ENCODE measurements around the gene ZBTB37. TPM values are rescaled to one million over a fixed set of nuclear protein-coding genes. Genes with fewer than 3 reads are reported as not detected.
"Not testable (repeated sequence)": the region's sequence is repeated elsewhere in the genome, so short reads cannot be mapped to it uniquely, and the experiment has no call there.

The ZBTB37 gene
- total and polyA plus RNA-seq, 5 experiments from 2014 or later = 1.9 to 28.8 (median 2.1) TPM

DNA sequence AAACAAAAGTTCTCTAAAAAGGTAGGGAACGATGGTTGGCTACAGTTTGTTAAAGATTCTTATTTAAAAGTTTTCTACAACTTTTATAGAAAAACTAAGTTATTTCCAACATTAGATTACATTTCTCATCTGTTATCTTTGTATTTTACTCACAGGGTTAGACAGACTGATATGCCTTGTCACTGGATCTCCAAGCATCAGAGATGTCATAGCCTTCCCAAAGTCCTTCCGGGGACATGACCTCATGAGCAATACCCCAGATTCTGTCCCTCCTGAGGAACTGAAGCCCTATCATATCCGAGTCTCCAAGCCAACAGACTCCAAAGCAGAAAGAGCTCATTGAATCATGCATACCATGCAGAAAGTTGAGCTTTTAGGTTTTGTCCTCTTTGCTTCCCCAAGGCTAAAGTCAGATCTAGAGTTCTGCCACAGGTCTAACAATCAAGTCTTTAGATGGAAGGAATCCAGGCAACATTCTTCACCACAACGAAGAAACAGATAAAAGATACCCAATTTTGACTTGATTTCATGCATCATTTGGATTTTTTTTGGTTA lies 10.7 kb upstream of the ZBTB37 start:
- Mint-ChIP-seq H3K27me3 (no peaks in the 10 kb centered on the region), H3K9me3 (no peaks in the 10 kb centered on the region), H3K4me3 (no peak overlapping the region), H3K36me3 (peaks cover 5 to 76% (median 15%) of the 10 kb centered on the region in 3 donors), H3K27ac (peak overlapping the region in 4 of 10 donors; percentile 31 to 71 (median 49)), H3K4me1 (peaks cover 0 to 6% (median 2%) of the 10 kb centered on the region in 4 donors)
- no peak for DNase-seq
- ATAC-seq = no peak
- POLR2A ChIA-PET = interaction anchor here (1.1 kb wide), 1 partner anchor 10 kb away, joined by 4 read pairs; the partner anchor contains the start of gene GAS5

DNA sequence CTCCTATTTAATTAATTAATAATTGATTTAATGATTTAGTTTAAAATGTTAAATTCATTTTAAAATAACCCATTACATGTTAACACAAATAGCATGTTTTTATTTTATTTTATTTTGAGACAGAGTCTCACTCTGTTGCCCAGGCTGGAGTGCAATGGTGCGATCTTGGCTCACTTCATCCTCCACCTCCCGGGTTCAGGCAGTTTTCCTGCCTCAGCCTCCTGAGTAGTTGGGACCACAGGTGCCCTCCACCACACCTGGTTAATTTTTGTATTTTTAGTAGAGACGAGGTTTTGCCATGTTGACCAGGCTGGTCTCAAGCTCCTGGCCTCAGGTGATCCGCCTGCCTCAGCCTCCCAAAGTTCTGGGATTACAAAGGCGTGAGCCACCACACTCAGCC lies 8.6 kb upstream of the ZBTB37 start:
- peak overlapping the region in 1 of 10 donors; percentile 53 for H3K27ac Mint-ChIP-seq
- POLR2A ChIA-PET = interaction anchor here (1.0 kb wide), 1 partner anchor 9 kb away, joined by 3 read pairs; the partner anchor contains the start of gene ZBTB37
- H3K9me3 Mint-ChIP-seq, H3K4me3 Mint-ChIP-seq, DNase-seq, ATAC-seq, H3K27me3 Mint-ChIP-seq: not testable (repeated sequence)
- H3K36me3 Mint-ChIP-seq = peaks cover 5 to 76% (median 24%) of the 10 kb centered on the region in 3 donors
- peaks cover 4 to 16% (median 13%) of the 10 kb centered on the region in 4 donors for H3K4me1 Mint-ChIP-seq

- Mint-ChIP-seq H3K4me1 (peaks cover 6 to 21% (median 18%) of the 10 kb centered on the region in 4 donors), H3K27me3 (no peaks in the 10 kb centered on the region), H3K4me3 (no peak overlapping the region), H3K27ac (peak overlapping the region in 2 of 10 donors; percentile 53 to 71), H3K36me3 (peaks cover 5 to 76% (median 23%) of the 10 kb centered on the region in 3 donors), H3K9me3 (no peaks in the 10 kb centered on the region)
- no peak for ATAC-seq
- POLR2A ChIA-PET = interaction anchor here (1.0 kb wide), 1 partner anchor 9 kb away, joined by 3 read pairs; the partner anchor contains the start of gene ZBTB37
- no peak for DNase-seq
Measured at GRCh38 chr1:173860065-173860464, 8.1 kb upstream of the ZBTB37 start.

DNA sequence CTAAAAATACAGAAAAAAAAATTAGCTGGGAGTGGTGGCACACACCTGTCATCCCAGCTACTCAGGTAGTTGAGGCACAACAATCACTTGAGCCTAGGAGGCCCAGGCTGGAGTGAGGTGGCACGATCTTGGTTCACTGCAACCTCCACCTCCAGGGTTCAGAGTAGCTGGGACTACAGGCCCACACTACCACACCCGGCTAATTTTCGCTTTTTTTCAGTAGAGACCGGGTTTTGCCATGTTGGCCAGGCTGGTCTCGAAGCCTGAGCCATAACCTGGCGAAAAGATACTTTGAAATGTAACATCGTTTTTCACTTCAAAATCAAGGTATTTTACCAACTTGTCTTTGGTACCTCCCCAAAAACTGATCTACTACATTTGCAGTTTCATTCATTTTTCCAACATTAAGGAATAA lies 6.4 kb upstream of the ZBTB37 start:
- no peaks in the 10 kb centered on the region for H3K9me3 Mint-ChIP-seq
- peaks cover 18 to 36% (median 33%) of the 10 kb centered on the region in 4 donors for H3K4me1 Mint-ChIP-seq
- no peak for DNase-seq
- POLR2A ChIA-PET = no interaction called here
- peak overlapping the region in 2 of 10 donors; percentile 1 to 28 for H3K27ac Mint-ChIP-seq
- H3K36me3 Mint-ChIP-seq = peaks cover 7 to 77% (median 35%) of the 10 kb centered on the region in 3 donors
- H3K27me3 Mint-ChIP-seq = no peaks in the 10 kb centered on the region
- no peak overlapping the region for H3K4me3 Mint-ChIP-seq
- ATAC-seq = no peak

DNA sequence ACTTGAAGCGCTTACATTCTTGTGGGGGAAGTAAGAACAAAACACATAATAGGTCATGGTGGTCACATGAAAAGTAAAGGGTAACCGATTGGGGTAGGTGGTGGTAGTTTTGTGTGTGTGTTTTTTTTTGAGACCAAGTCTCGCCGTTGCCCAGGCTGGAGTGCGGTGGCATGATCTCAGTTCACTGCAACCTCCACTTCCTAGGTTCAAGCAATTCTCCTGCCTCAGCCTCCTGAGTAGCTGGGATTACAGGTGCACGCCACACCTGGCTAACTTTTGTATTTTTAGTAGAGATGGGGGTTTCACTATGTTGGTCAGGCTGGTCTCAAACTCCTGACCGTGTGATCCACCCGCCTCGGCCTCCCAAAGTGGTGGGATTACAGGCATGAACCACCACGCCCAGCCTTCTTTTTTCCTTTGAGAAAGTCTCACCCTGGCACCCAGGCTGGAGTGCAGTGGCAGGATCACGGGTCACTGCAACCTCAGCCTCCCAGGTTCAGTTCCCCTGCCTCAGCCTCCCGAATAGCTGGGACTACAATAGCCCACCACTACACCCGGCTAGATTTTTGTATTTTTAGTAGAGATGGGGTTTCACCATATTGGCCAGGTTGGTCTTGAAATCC lies 5.9 kb upstream of the ZBTB37 start:
- ATAC-seq = not testable (repeated sequence)
- H3K4me1 Mint-ChIP-seq = peaks cover 18 to 41% (median 37%) of the 10 kb centered on the region in 4 donors

DNA sequence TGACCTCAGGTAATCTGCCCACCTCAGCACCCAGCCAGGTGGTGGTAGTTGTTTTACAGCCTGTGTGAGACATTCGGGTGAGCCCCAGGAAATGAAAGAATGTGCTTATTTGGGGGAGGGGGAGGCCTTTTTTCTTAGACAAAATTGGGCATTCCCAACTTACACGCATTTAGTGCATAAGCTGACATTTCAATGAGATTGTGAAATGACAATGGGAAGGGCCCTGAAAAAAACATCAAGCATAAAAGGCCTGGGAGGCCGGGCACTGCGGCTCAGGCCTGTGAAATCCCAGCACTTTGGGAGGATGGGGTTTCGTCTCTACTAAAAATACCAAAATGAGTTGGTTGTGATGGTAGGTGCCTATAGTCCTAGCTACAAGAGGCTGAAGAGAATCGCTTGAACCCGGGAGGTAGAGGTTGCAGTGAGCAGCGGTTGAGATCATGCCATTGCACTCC lies 5.4 kb upstream of the ZBTB37 start:
- Mint-ChIP-seq H3K27me3 (no peaks in the 10 kb centered on the region), H3K4me3 (no peak overlapping the region), H3K4me1 (peaks cover 20 to 46% (median 40%) of the 10 kb centered on the region in 4 donors), H3K36me3 (peaks cover 7 to 71% (median 37%) of the 10 kb centered on the region in 3 donors), H3K9me3 (no peaks in the 10 kb centered on the region), H3K27ac (peak overlapping the region in 5 of 10 donors; percentile 18 to 97 (median 22))
- POLR2A ChIA-PET = interaction anchor here (1.1 kb wide), 1 partner anchor 12 kb away, joined by 3 read pairs; no protein-coding TSS in a partner anchor
- DNase-seq (no peak), ATAC-seq (no peak)

More for the DNA sequence above, 5.9 kb upstream of the ZBTB37 start:
- Mint-ChIP-seq H3K36me3 (peaks cover 7 to 76% (median 37%) of the 10 kb centered on the region in 3 donors), H3K27ac (peak overlapping the region in 3 of 10 donors; percentile 18 to 44 (median 28))
- POLR2A ChIA-PET, H3K27me3 Mint-ChIP-seq, H3K4me3 Mint-ChIP-seq, H3K9me3 Mint-ChIP-seq, DNase-seq: not testable (repeated sequence)

DNA sequence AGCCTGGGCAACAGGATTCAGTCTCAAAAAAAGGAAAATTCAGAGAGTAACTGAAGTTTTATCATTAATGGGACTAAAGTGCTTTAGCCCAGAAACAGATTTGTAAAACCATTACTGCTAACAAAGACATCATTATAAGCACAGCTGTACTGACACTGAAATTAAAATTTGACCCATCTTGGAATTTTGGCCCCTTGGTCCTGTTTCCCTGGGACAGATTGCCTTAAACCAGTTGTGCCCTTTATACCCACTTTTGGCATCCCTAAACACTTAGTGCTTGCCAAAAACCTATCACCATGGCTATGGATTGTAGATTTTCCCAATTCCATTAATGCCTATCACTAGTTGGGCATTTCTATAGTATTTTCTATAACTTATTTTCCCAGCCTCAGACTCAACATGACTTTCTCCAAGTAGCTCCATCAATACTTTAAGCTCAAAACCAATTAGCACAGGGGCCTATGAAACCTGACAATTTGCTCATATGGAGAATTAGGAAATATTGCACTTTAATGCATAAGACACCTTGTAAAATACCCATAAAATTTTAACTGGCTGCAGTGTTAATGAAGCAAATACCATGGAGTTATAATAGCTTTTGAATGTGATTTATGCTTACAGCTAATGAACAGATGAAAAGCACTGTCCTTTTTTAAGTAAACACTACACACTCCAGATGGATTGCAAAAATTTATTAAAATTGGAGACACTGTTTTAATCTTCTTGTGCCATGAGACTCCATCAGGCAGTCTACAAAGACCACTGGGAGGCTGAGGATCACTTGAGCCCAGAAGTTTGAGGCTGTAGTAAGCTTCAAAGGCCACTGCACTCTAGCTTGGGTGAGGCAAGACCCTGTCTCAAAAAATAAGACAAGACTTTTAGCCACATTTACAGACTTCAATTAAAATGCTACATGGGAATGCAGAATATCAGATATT lies 4.7 kb upstream of the ZBTB37 start:
- DNase-seq (no peak), ATAC-seq (no peak)
- peaks cover 7 to 64% (median 35%) of the 10 kb centered on the region in 3 donors for H3K36me3 Mint-ChIP-seq
- POLR2A ChIA-PET = interaction anchor here (1.1 kb wide), 1 partner anchor 13 kb away, joined by 3 read pairs; no protein-coding TSS in a partner anchor
- no peaks in the 10 kb centered on the region for H3K27me3 Mint-ChIP-seq
- H3K9me3 Mint-ChIP-seq = no peaks in the 10 kb centered on the region
- peaks cover 21 to 47% (median 41%) of the 10 kb centered on the region in 4 donors for H3K4me1 Mint-ChIP-seq
- no peak overlapping the region for H3K4me3 Mint-ChIP-seq
- peak overlapping the region in 7 of 10 donors; percentile 20 to 97 (median 64) for H3K27ac Mint-ChIP-seq

GRCh38 chr1:173864179-173864867 lies 3.9 kb upstream of the ZBTB37 start:
- H3K4me1 Mint-ChIP-seq = peaks cover 21 to 53% (median 48%) of the 10 kb centered on the region in 4 donors
- peak overlapping the region in 8 of 10 donors; percentile 33 to 97 (median 65) for H3K27ac Mint-ChIP-seq
- no peak for ATAC-seq
- no peaks in the 10 kb centered on the region for H3K9me3 Mint-ChIP-seq
- peaks cover 7 to 63% (median 35%) of the 10 kb centered on the region in 3 donors for H3K36me3 Mint-ChIP-seq
- H3K27me3 Mint-ChIP-seq = no peaks in the 10 kb centered on the region
- DNase-seq = no peak
- H3K4me3 Mint-ChIP-seq = peak overlapping the region in 8 of 10 donors; percentile 1 to 94 (median 47)
- POLR2A ChIA-PET = interaction anchor here (0.6 kb wide), 1 partner anchor 73 kb away, joined by 4 read pairs; no protein-coding TSS in a partner anchor

GRCh38 chr1:173865468-173866164 lies 2.6 kb upstream of the ZBTB37 start:
- ATAC-seq (no peak), DNase-seq (no peak)
- Mint-ChIP-seq H3K4me3 (peak overlapping the region; percentile 74 to 99 (median 96)), H3K27me3 (no peaks in the 10 kb centered on the region), H3K4me1 (peaks cover 26 to 66% (median 59%) of the 10 kb centered on the region in 4 donors), H3K27ac (peak overlapping the region; percentile 30 to 98 (median 96)), H3K36me3 (peaks cover 7 to 61% (median 33%) of the 10 kb centered on the region in 3 donors), H3K9me3 (no peaks in the 10 kb centered on the region)
- POLR2A ChIA-PET = interaction anchor here (0.7 to 0.8 kb wide), 2 partner anchors 9 to 19 kb away, joined by 3 read pairs; no protein-coding TSS in a partner anchor

DNA sequence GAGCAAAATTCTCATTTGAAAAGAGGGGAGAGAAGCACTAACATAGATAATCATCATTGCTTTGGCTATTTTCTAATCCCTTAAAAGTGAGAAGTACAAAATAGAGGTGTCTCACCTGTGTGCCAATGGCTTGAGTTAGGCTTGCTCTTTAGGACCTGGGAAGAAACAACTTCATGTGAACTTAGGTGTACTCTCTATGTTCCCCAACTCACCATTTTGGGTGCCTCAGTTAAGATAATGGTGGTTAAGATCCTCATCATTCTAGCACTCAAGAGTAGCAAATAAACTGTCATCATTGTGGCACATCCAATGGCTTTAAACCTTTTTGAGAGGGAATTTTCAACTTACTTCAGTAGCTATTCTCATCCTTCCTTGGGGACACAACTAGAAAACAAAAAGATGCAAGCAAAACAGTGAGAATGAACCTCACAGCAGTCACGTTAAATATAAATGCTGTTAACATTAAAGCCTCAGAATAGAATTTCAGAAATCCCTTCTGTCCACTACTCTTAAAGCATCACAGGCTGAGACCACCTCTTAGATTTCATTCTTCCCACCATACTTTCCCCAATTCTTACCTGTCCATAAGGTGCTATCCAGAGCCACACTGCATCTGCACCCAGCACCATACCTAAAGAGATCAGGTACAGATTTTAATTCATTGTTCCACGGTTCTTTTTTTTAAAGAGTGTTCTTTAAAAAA lies 1.6 kb upstream of the ZBTB37 start:
- no peaks in the 10 kb centered on the region for H3K9me3 Mint-ChIP-seq
- ATAC-seq (no peak), DNase-seq (no peak)
- H3K27ac Mint-ChIP-seq = peak overlapping the region; percentile 95 to 99 (median 98)
- peak overlapping the region; percentile 87 to 99 (median 97) for H3K4me3 Mint-ChIP-seq
- peaks cover 28 to 75% (median 68%) of the 10 kb centered on the region in 4 donors for H3K4me1 Mint-ChIP-seq
- no peaks in the 10 kb centered on the region for H3K27me3 Mint-ChIP-seq
- H3K36me3 Mint-ChIP-seq = peaks cover 7 to 58% (median 34%) of the 10 kb centered on the region in 3 donors
- POLR2A ChIA-PET = interaction anchor here (0.7 to 2.7 kb wide), 4 partner anchors 9 to 437 kb away, joined by 3 to 26 read pairs (median 4); partner anchors contain the start of gene PRDX6

Data from naive thymus-derived CD8-positive, alpha-beta T cell (primary cell).